Adrenal gland (tissue), 5 donors: ENCODE results near the gene IGHMBP2.

ENCODE experiments used
- CTCF ChIP-seq, 6 experiments: fragments of 450-650 bp in 4 of 6; fragments of 200-600 bp in 2 of 6; sonication (generic) in 1 of 6; IDR thresholded peaks; 1 replicate in 5 of 6; 2 replicates in 1 of 6; pipeline versions ENCODE4 v1.5.1 to v1.8.0; 2016 to 2021; ENCODE audit warnings: antibody characterized with exemption in 6 of 6, mild to moderate bottlenecking in 2 of 6, moderate library complexity in 1 of 6
- POLR2A ChIP-seq, 2 donors: fragments of 450-650 bp; IDR thresholded peaks; one replicate each; pipeline ENCODE4 v1.6.1; 2017; ENCODE audit warnings: antibody characterized with exemption in 2 of 2, mild to moderate bottlenecking in 2 of 2, moderate library complexity in 1 of 2
- donor health status: DM: no; HTN: no; CAD: no.

DNA sequence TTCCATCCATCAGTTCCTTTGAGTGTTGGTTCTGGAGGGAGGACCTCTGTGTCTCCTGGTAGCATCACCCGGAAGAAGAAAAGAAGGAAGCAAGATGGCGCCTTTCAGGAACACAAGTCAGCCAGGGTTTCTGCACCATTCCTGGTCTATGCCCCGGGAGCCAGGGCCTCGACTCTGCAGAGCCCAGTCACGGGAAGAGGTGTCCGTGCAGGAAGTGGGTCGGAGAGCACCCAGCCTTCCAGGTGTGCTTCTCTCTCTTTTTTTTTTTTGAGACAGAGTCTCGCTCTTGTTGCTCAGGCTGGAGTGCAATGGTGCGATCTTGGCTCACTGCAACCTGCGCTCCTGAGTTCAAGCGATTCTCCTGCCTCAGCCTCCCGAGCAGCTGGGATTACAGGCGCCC, 21.3 kb upstream of the IGHMBP2 start:
- TF ChIP-seq CTCF (IDR thresholded peaks at IDR 0.05) (no peak), POLR2A (IDR thresholded peaks at IDR 0.05) (no peak)
